Endothelial cell (in vitro differentiated cells): Measurements from ENCODE around the gene CUBN. TPM values are rescaled to one million over a fixed set of nuclear protein-coding genes. Genes with fewer than 3 reads are reported as not detected.

Experiments used
- DNase-seq: peaks from one replicate; pipeline ENCODE4 v3.0.0; 2021; ENCODE audit warnings: low spot score
- H3K27ac Mint-ChIP-seq: one replicate; pipeline ENCODE4 v1.8.0; 2021; ENCODE audit warnings: mixed read lengths, inconsistent platforms; ENCODE audit not compliant: unreplicated experiment
- H3K27me3 Mint-ChIP-seq: one replicate; pipeline ENCODE4 v1.8.0; 2021; ENCODE audit warnings: mild to moderate bottlenecking, moderate library complexity, mixed read lengths, inconsistent platforms; ENCODE audit not compliant: unreplicated experiment
- H3K36me3 Mint-ChIP-seq: one replicate; pipeline ENCODE4 v1.8.0; 2021; ENCODE audit warnings: mild to moderate bottlenecking, low read depth, mixed read lengths, inconsistent platforms; ENCODE audit not compliant: unreplicated experiment
- H3K4me1 Mint-ChIP-seq: one replicate; pipeline ENCODE4 v1.8.0; 2021; ENCODE audit warnings: mild to moderate bottlenecking, mixed read lengths, inconsistent platforms; ENCODE audit not compliant: unreplicated experiment
- H3K4me3 Mint-ChIP-seq: one replicate; pipeline ENCODE4 v1.8.0; 2021; ENCODE audit warnings: mild to moderate bottlenecking, mixed read lengths, inconsistent platforms; ENCODE audit not compliant: unreplicated experiment
- H3K9me3 Mint-ChIP-seq: one replicate; pipeline ENCODE4 v1.8.0; 2021; ENCODE audit warnings: mixed read lengths, inconsistent platforms; ENCODE audit not compliant: unreplicated experiment
- CTCF ChIP-seq: fragments of 200-600 bp; sonication (generic); IDR thresholded peaks from one replicate; pipeline ENCODE4 v1.5.0; 2021; ENCODE audit warnings: antibody characterized with exemption; ENCODE audit not compliant: unreplicated experiment
- total RNA-seq: library from RNA; stranded (reverse); fragmentation: NEBNext Ultra II Directional; extraction: Animal tissue kit (Norgen Biotek cat#: 25700); gene quantifications from one replicate; pipeline ENCODE4 v1.2.1, GENCODE V29; 2021; ENCODE audit not compliant: unreplicated experiment

CUBN gene
- total RNA-seq, 1 donor from 2014 or later: 8.8 TPM

GRCh38 chr10:16820018-16820417, 309.6 kb downstream of the CUBN start:
- Mint-ChIP-seq H3K4me3 (no peak overlapping the region), H3K27ac (no peak overlapping the region), H3K9me3 (peaks cover 17% of the 10 kb centered on the region), H3K4me1 (peaks cover 19% of the 10 kb centered on the region), H3K27me3 (peaks cover 8% of the 10 kb centered on the region), H3K36me3 (peaks cover 33% of the 10 kb centered on the region)
- DNase-seq: no peak
- no peak for TF ChIP-seq CTCF

GRCh38 chr10:16819436-16819835, 310.2 kb downstream of the CUBN start:
- no peak overlapping the region for H3K4me3 Mint-ChIP-seq
- peak overlapping the region; percentile 0 for H3K27ac Mint-ChIP-seq
- H3K4me1 Mint-ChIP-seq: peaks cover 22% of the 10 kb centered on the region
- peaks cover 8% of the 10 kb centered on the region for H3K27me3 Mint-ChIP-seq
- DNase-seq: no peak
- H3K9me3 Mint-ChIP-seq: peaks cover 17% of the 10 kb centered on the region
- TF ChIP-seq CTCF: no peak
- peaks cover 33% of the 10 kb centered on the region for H3K36me3 Mint-ChIP-seq

DNA sequence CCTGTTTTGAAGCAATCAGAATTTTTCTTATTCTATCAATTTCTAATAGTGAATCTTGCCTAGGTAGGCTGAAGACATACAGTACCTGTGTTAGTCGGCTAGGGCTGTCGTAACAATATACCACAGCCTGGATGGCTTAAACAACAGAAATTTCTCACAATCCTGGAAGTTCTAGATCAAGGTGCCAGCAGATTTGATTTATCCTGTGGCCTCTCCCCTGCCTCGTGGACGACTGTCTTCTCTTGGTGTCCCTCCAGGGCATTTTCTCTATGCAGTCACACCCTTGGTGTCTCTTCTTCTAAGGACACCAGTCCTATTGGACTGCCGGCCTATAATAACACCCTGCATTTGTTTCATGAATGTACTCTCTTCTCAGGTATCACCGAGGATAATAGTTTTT, 310.6 kb downstream of the CUBN start:
- Mint-ChIP-seq H3K27me3 (peaks cover 8% of the 10 kb centered on the region), H3K27ac (peak overlapping the region; percentile 0), H3K4me3 (no peak overlapping the region), H3K4me1 (peaks cover 22% of the 10 kb centered on the region), H3K9me3 (peaks cover 17% of the 10 kb centered on the region), H3K36me3 (peaks cover 33% of the 10 kb centered on the region)
- no peak for DNase-seq
- no peak for TF ChIP-seq CTCF

- DNase-seq: peak; percentile 98
- H3K4me1 Mint-ChIP-seq: peaks cover 25% of the 10 kb centered on the region
- peaks cover 8% of the 10 kb centered on the region for H3K9me3 Mint-ChIP-seq
- peaks cover 8% of the 10 kb centered on the region for H3K27me3 Mint-ChIP-seq
- TF ChIP-seq CTCF: no peak
- H3K36me3 Mint-ChIP-seq: peaks cover 23% of the 10 kb centered on the region
- peak within 1 kb of the TSS; percentile 98 for H3K4me3 Mint-ChIP-seq
- H3K27ac Mint-ChIP-seq: peak within 1 kb of the TSS; percentile 95
These were observed 312.2 kb downstream of the CUBN start, which contains the start of gene RSU1 for GRCh38 chr10:16817125-16818019. Gene RSU1 (minus strand): TSS chr10:16817424. CDS start chr10:16817081, 343 bp downstream.

GRCh38 chr10:16816830-16817124, 312.8 kb downstream of the CUBN start:
- no peak for DNase-seq
- Mint-ChIP-seq H3K4me1 (peaks cover 27% of the 10 kb centered on the region), H3K36me3 (peaks cover 18% of the 10 kb centered on the region), H3K27me3 (peaks cover 8% of the 10 kb centered on the region), H3K9me3 (peaks cover 2% of the 10 kb centered on the region), H3K27ac (peak overlapping the region; percentile 76), H3K4me3 (peak overlapping the region; percentile 98)
- TF ChIP-seq CTCF: no peak
